Right atrium auricular region (tissue), 2 donors: ENCODE results near the gene PTPRN2. TPM values are rescaled to one million over a fixed set of nuclear protein-coding genes. Genes with fewer than 3 reads are reported as not detected.

Experiments
- DNase-seq: peaks from one replicate; pipeline ENCODE4 v3.0.0-alpha.2; 2019; ENCODE audit warnings: low spot score
- H3K27ac ChIP-seq, 2 donors: fragments of 200-600 bp; sonication (generic); 1 replicate in 1 of 2; 2 replicates in 1 of 2; pipeline ENCODE4 v1.5.1; 2016 to 2019
- H3K27me3 ChIP-seq, 2 donors: fragments of 200-600 bp; sonication (generic); one replicate each; pipeline versions ENCODE4 v1.5.1 to v1.6.0; 2017 to 2019
- H3K36me3 ChIP-seq: fragments of 200-600 bp; sonication (generic); one replicate; pipeline ENCODE4 v1.5.1; 2016
- H3K4me1 ChIP-seq, 2 donors: fragments of 200-600 bp; sonication (generic); one replicate each; pipeline versions ENCODE4 v1.5.1 to v1.6.0; 2017 to 2019
- H3K4me3 ChIP-seq, 2 donors: fragments of 200-600 bp; sonication (generic); 1 replicate in 1 of 2; 2 replicates in 1 of 2; pipeline ENCODE4 v1.5.1; 2017 to 2019; ENCODE audit warnings: mild to moderate bottlenecking in 1 of 2, moderate library complexity in 1 of 2
- H3K9me3 ChIP-seq, 2 donors: fragments of 200-600 bp; sonication (generic); one replicate each; pipeline ENCODE4 v1.5.1; 2019
- CTCF ChIP-seq, 2 donors: fragments of 200-600 bp; sonication (generic); IDR thresholded peaks; one replicate each; pipeline ENCODE4 v1.5.1; 2019; ENCODE audit warnings: antibody characterized with exemption in 2 of 2
- total RNA-seq, 2 donors: library from RNA; depleted of rRNA; stranded (reverse); fragments of >200 nt; gene quantifications; one replicate each; pipeline ENCODE4 v1.1.0, GENCODE V29; 2016

The PTPRN2 gene
- total RNA-seq, 2 donors from 2014 or later, result 2.6 to 2.7 TPM

- no peak for DNase-seq
- Histone ChIP-seq H3K4me1 (no peaks in the 10 kb centered on the region), H3K9me3 (peaks cover 0 to 12% of the 10 kb centered on the region in 2 donors), H3K36me3 (no peaks in the 10 kb centered on the region), H3K27ac (no peak overlapping the region), H3K4me3 (no peak overlapping the region), H3K27me3 (no peaks in the 10 kb centered on the region)
- no peak for TF ChIP-seq CTCF (IDR thresholded peaks at IDR 0.05)
Observed at GRCh38 chr7:157809863-157810851, 777.5 kb downstream of the PTPRN2 start.

- TF ChIP-seq CTCF (IDR thresholded peaks at IDR 0.05), result no peak
- DNase-seq, result no peak
- H3K4me1 ChIP-seq, result no peaks in the 10 kb centered on the region
Observed at GRCh38 chr7:157809154-157809862, 778.3 kb downstream of the PTPRN2 start.

GRCh38 chr7:157808042-157808441, 779.6 kb downstream of the PTPRN2 start:
- H3K36me3 ChIP-seq, result no peaks in the 10 kb centered on the region
- no peak for TF ChIP-seq CTCF (IDR thresholded peaks at IDR 0.05)
- no peak for DNase-seq
- H3K4me3 ChIP-seq, result no peak overlapping the region
- no peaks in the 10 kb centered on the region for H3K4me1 ChIP-seq
- H3K9me3 ChIP-seq, result peaks cover 0 to 12% of the 10 kb centered on the region in 2 donors
- no peaks in the 10 kb centered on the region for H3K27me3 ChIP-seq
- H3K27ac ChIP-seq, result no peak overlapping the region

More at GRCh38 chr7:157809154-157809862, 778.3 kb downstream of the PTPRN2 start:
- Histone ChIP-seq H3K36me3 (no peaks in the 10 kb centered on the region), H3K27ac (no peak overlapping the region), H3K27me3 (no peaks in the 10 kb centered on the region), H3K9me3 (peaks cover 0 to 12% of the 10 kb centered on the region in 2 donors), H3K4me3 (no peak overlapping the region)

GRCh38 chr7:157807510-157807909, 780.1 kb downstream of the PTPRN2 start:
- TF ChIP-seq CTCF (IDR thresholded peaks at IDR 0.05), result no peak
- Histone ChIP-seq H3K36me3 (no peaks in the 10 kb centered on the region), H3K4me3 (no peak overlapping the region), H3K4me1 (no peaks in the 10 kb centered on the region), H3K9me3 (peaks cover 0 to 12% of the 10 kb centered on the region in 2 donors), H3K27me3 (no peaks in the 10 kb centered on the region), H3K27ac (no peak overlapping the region)
- DNase-seq, result no peak

- Histone ChIP-seq H3K27ac (no peak overlapping the region), H3K36me3 (no peaks in the 10 kb centered on the region), H3K4me1 (no peaks in the 10 kb centered on the region), H3K4me3 (no peak overlapping the region), H3K27me3 (no peaks in the 10 kb centered on the region), H3K9me3 (peaks cover 0 to 12% of the 10 kb centered on the region in 2 donors)
- no peak for TF ChIP-seq CTCF (IDR thresholded peaks at IDR 0.05)
- no peak for DNase-seq
Observed at GRCh38 chr7:157806711-157807110, 780.9 kb downstream of the PTPRN2 start.
